ENCODE results near the gene ZNF48.

- peak in 1 of 4 experiments; percentile 3 for TF ChIP-seq CTCF (IDR thresholded peaks at IDR 0.05)
- TF ChIP-seq POLR2AphosphoS5 (IDR thresholded peaks at IDR 0.05), result no peak
These were observed 25.2 kb upstream of the ZNF48 start for GRCh38 chr16:30369938-30370455.

Data from prostate gland (tissue), 2 donors.